ENCODE results near the gene SMIM9.
"Not testable (repeated sequence)": the region's sequence is repeated elsewhere in the genome, so short reads cannot be mapped to it uniquely, and the experiment has no call there.

SMIM9 gene

GRCh38 chrX:154829134-154829533, 5.3 kb downstream of the SMIM9 start:
- H3K9ac ChIP-seq (ENCODE audit: low read length in 5 of 5), result no peak overlapping the region
- H3K4me1 ChIP-seq (ENCODE audit: control insufficient read depth in 5 of 5, insufficient read depth in 5 of 5, low read length in 5 of 5), result no peaks in the 10 kb centered on the region
- H3K27me3 ChIP-seq (ENCODE audit: control insufficient read depth in 5 of 5, insufficient read depth in 4 of 5, low read length in 5 of 5), result no peaks in the 10 kb centered on the region
- no peaks in the 10 kb centered on the region for H3K9me3 ChIP-seq (ENCODE audit: control insufficient read depth in 5 of 5, low read length in 5 of 5)
- no peak overlapping the region for H3K27ac ChIP-seq (ENCODE audit: low read depth, low read length)
- peaks cover 0 to 3% (median 0%) of the 10 kb centered on the region in 5 donors for H3K36me3 ChIP-seq (ENCODE audit: control insufficient read depth in 5 of 5, insufficient read depth in 5 of 5, low read length in 5 of 5)
- no peak overlapping the region for H3K4me3 ChIP-seq (ENCODE audit: low read depth in 1 of 5, low read length in 5 of 5)

DNA sequence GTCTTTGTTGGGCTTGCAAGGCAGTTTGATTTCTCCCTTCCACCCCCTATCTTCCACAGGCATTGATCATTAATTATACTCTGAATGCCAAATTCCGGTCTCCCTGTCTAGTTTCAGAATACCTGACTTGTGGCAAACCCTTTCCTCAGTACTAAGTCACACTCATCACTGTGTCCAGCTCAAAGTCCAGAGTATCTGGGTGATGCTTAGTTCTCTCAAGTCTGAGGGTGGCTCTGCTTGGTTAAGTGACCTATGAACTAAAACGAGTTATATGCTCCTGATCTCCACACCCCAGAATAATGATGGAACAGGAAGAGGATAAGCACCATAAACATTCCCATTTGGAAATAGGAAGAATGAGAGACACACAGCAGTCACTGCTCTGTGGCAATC, 6.5 kb downstream of the SMIM9 start:
- H3K9ac ChIP-seq (ENCODE audit: low read length in 5 of 5), result no peak overlapping the region
- no peaks in the 10 kb centered on the region for H3K4me1 ChIP-seq (ENCODE audit: control insufficient read depth in 5 of 5, insufficient read depth in 5 of 5, low read length in 5 of 5)
- no peak overlapping the region for H3K4me3 ChIP-seq (ENCODE audit: low read depth in 1 of 5, low read length in 5 of 5)
- H3K27ac ChIP-seq (ENCODE audit: low read depth, low read length), result no peak overlapping the region
- peaks cover 0 to 3% (median 0%) of the 10 kb centered on the region in 5 donors for H3K36me3 ChIP-seq (ENCODE audit: control insufficient read depth in 5 of 5, insufficient read depth in 5 of 5, low read length in 5 of 5)
- H3K27me3 ChIP-seq (ENCODE audit: control insufficient read depth in 5 of 5, insufficient read depth in 4 of 5, low read length in 5 of 5), result no peaks in the 10 kb centered on the region
- H3K9me3 ChIP-seq (ENCODE audit: control insufficient read depth in 5 of 5, low read length in 5 of 5), result no peaks in the 10 kb centered on the region

GRCh38 chrX:154827194-154828015, 7.1 kb downstream of the SMIM9 start:
- Histone ChIP-seq H3K4me1 (ENCODE audit: control insufficient read depth in 5 of 5, insufficient read depth in 5 of 5, low read length in 5 of 5) (no peaks in the 10 kb centered on the region), H3K27me3 (ENCODE audit: control insufficient read depth in 5 of 5, insufficient read depth in 4 of 5, low read length in 5 of 5) (no peaks in the 10 kb centered on the region), H3K36me3 (ENCODE audit: control insufficient read depth in 5 of 5, insufficient read depth in 5 of 5, low read length in 5 of 5) (peaks cover 0 to 3% (median 0%) of the 10 kb centered on the region in 5 donors), H3K27ac (ENCODE audit: low read depth, low read length) (no peak overlapping the region), H3K9ac (ENCODE audit: low read length in 5 of 5) (no peak overlapping the region), H3K4me3 (ENCODE audit: low read depth in 1 of 5, low read length in 5 of 5) (no peak overlapping the region), H3K9me3 (ENCODE audit: control insufficient read depth in 5 of 5, low read length in 5 of 5) (no peaks in the 10 kb centered on the region)

DNA sequence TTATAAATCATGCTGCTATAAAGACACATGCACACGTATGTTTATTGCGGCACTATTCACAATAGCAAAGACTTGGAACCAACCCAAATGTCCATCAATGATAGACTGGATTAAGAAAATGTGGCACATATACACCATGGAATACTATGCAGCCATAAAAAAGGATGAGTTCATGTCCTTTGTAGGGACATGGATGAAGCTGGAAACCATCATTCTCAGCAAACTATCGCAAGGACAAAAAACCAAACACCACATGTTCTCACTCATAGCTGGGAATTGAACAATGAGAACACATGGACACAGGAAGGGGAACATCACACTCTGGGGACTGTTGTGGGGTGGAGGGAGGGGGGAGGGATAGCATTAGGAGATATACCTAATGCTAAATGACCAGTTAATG, 8.9 kb downstream of the SMIM9 start:
- H3K9ac ChIP-seq (ENCODE audit: low read length in 5 of 5); H3K27me3 ChIP-seq (ENCODE audit: control insufficient read depth in 5 of 5, insufficient read depth in 4 of 5, low read length in 5 of 5); H3K4me3 ChIP-seq (ENCODE audit: low read depth in 1 of 5, low read length in 5 of 5); H3K9me3 ChIP-seq (ENCODE audit: control insufficient read depth in 5 of 5, low read length in 5 of 5); H3K4me1 ChIP-seq (ENCODE audit: control insufficient read depth in 5 of 5, insufficient read depth in 5 of 5, low read length in 5 of 5); H3K27ac ChIP-seq (ENCODE audit: low read depth, low read length); H3K36me3 ChIP-seq (ENCODE audit: control insufficient read depth in 5 of 5, insufficient read depth in 5 of 5, low read length in 5 of 5): not testable (repeated sequence)

DNA sequence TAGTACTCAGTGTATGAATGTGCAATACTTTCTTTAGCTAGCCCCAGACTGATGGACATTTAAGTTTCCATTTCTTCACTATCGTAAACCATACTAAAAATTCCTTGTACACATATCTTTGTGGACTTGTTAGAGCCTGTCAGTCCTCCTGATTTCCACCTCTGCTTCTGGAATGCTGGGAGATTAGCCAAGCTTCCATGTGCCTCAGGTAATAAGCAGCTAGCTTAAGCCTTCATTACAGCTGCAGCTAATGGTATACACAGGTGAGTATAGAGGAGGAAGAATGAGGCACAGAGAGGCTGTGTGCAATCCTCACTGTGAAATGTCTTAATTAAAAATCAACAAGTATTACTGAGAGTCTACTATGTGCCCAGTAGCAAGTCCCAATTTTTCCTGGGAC, 9.8 kb downstream of the SMIM9 start:
- peaks cover 0 to 3% (median 0%) of the 10 kb centered on the region in 5 donors for H3K36me3 ChIP-seq (ENCODE audit: control insufficient read depth in 5 of 5, insufficient read depth in 5 of 5, low read length in 5 of 5)
- no peaks in the 10 kb centered on the region for H3K9me3 ChIP-seq (ENCODE audit: control insufficient read depth in 5 of 5, low read length in 5 of 5)
- H3K4me3 ChIP-seq (ENCODE audit: low read depth in 1 of 5, low read length in 5 of 5), result no peak overlapping the region
- no peaks in the 10 kb centered on the region for H3K27me3 ChIP-seq (ENCODE audit: control insufficient read depth in 5 of 5, insufficient read depth in 4 of 5, low read length in 5 of 5)
- H3K4me1 ChIP-seq (ENCODE audit: control insufficient read depth in 5 of 5, insufficient read depth in 5 of 5, low read length in 5 of 5), result no peaks in the 10 kb centered on the region
- no peak overlapping the region for H3K9ac ChIP-seq (ENCODE audit: low read length in 5 of 5)
- H3K27ac ChIP-seq (ENCODE audit: low read depth, low read length), result no peak overlapping the region

DNA sequence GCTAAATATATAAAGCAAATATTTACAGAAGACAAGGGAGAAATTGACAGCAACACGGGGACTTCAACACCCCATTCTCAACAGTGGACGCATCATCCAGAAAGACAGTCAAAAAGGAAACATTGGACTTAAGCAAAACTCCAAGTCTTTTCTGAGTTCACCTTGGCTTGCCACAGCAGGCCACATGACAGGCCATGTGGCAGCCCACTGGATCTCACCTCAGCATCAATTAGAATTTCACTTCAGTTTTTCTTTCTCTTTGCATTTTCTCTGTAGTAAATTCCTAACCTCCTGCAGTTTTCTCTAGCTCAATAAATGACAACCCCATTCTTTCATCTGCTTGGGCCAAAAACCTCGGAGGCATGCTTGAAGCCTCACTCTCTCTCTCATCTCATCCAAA, 12.4 kb downstream of the SMIM9 start:
- H3K36me3 ChIP-seq (ENCODE audit: control insufficient read depth in 5 of 5, insufficient read depth in 5 of 5, low read length in 5 of 5), result peaks cover 0 to 3% (median 0%) of the 10 kb centered on the region in 5 donors
- H3K4me3 ChIP-seq (ENCODE audit: low read depth in 1 of 5, low read length in 5 of 5), result no peak overlapping the region
- no peak overlapping the region for H3K9ac ChIP-seq (ENCODE audit: low read length in 5 of 5)
- no peak overlapping the region for H3K27ac ChIP-seq (ENCODE audit: low read depth, low read length)
- H3K27me3 ChIP-seq (ENCODE audit: control insufficient read depth in 5 of 5, insufficient read depth in 4 of 5, low read length in 5 of 5), result peaks cover 0 to 4% (median 0%) of the 10 kb centered on the region in 5 donors
- H3K4me1 ChIP-seq (ENCODE audit: control insufficient read depth in 5 of 5, insufficient read depth in 5 of 5, low read length in 5 of 5), result no peaks in the 10 kb centered on the region
- no peaks in the 10 kb centered on the region for H3K9me3 ChIP-seq (ENCODE audit: control insufficient read depth in 5 of 5, low read length in 5 of 5)

DNA sequence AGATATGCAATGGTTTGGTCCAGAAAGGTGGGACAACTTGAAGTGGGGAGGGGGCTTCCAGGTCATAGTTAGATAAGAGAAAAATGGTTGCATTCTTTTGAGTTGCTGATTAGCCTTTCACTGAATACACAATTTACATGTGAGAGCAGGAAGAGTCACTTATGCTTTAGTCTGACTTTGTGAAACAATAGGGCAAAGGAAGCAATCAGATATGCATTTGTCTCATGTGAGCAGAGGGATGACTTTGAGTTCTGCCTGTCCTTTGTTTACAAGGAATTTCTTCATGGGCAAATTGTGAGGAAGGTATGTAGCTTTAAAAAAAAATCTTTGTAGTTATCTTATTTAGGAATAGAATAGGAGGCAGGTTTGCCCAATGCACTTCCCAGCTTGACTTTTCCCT, 12.9 kb downstream of the SMIM9 start:
- no peak overlapping the region for H3K4me3 ChIP-seq (ENCODE audit: low read depth in 1 of 5, low read length in 5 of 5)
- H3K9me3 ChIP-seq (ENCODE audit: control insufficient read depth in 5 of 5, low read length in 5 of 5), result no peaks in the 10 kb centered on the region
- H3K36me3 ChIP-seq (ENCODE audit: control insufficient read depth in 5 of 5, insufficient read depth in 5 of 5, low read length in 5 of 5), result no peaks in the 10 kb centered on the region
- H3K4me1 ChIP-seq (ENCODE audit: control insufficient read depth in 5 of 5, insufficient read depth in 5 of 5, low read length in 5 of 5), result no peaks in the 10 kb centered on the region
- H3K9ac ChIP-seq (ENCODE audit: low read length in 5 of 5), result no peak overlapping the region
- peaks cover 0 to 4% (median 0%) of the 10 kb centered on the region in 5 donors for H3K27me3 ChIP-seq (ENCODE audit: control insufficient read depth in 5 of 5, insufficient read depth in 4 of 5, low read length in 5 of 5)
- no peak overlapping the region for H3K27ac ChIP-seq (ENCODE audit: low read depth, low read length)

DNA sequence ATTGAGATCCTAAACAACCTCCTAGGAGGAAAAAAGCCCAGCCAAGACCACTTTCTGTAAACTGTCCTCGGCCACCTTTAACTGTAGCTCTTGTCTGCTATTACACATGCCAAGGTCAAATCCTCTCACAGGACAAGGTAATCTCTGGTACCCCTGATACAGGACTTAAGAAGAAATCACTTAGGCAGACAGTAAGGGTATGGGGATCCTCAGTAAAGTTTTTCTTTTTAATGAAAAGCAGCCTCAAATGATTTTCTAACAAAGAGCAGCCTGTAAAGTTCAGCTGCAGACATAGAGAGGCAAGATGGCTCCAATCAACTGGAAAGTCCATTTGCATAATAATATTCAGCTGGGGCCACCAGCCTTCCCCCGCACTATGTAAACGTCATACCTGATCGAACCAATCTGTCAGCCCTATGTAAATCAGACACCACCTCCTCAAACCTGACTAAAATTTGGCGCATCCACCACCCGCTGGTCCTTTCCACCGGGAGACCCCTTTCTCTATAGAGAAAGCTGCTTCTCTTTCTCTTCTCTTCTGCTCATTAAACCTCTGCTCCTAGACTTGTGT, 14.6 kb downstream of the SMIM9 start:
- Histone ChIP-seq H3K27ac (ENCODE audit: low read depth, low read length) (no peak overlapping the region), H3K27me3 (ENCODE audit: control insufficient read depth in 5 of 5, insufficient read depth in 4 of 5, low read length in 5 of 5) (peaks cover 0 to 4% (median 0%) of the 10 kb centered on the region in 5 donors), H3K9ac (ENCODE audit: low read length in 5 of 5) (no peak overlapping the region), H3K9me3 (ENCODE audit: control insufficient read depth in 5 of 5, low read length in 5 of 5) (no peaks in the 10 kb centered on the region), H3K36me3 (ENCODE audit: control insufficient read depth in 5 of 5, insufficient read depth in 5 of 5, low read length in 5 of 5) (no peaks in the 10 kb centered on the region), H3K4me3 (ENCODE audit: low read depth in 1 of 5, low read length in 5 of 5) (no peak overlapping the region), H3K4me1 (ENCODE audit: control insufficient read depth in 5 of 5, insufficient read depth in 5 of 5, low read length in 5 of 5) (no peaks in the 10 kb centered on the region)

DNA sequence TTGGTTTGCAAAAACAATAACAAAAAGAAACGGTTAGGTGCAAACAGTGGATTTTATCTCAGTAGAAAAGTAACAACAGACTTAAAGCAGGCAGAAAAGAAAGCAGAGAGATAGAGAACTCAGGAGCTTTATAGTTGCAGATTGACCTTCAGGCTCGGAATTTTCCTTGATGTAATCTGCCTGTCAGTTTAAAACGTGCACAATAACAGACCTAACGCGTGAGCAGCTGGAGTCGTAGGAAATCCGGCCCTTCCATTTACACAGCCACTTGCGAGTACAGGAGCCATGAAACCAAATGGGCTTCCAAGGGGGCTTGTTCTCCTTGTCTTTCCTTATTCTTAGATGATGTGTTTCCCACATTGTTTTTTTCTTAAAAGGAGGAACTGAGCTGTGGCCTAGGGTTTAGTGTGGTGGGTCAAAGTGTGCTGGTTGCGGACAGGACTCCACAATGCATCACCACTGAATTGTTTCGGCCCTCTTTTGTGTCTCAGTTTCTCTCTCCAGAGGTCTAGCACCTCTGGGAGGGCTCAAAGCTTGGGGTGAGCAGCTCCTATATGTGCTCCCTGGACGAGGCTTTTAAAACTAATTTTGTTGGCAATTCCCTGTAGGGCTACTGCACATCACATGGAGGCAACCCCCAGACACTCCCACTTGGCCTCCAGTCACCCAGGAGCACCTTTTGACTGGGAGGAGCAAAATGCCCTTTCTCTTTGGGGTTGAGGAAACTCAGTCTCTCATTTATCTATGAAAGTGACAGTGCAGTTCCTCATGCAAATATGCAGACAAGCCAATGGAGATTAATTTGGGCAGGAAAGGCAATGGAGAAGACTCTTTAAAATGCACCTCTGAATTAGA, 15.3 kb downstream of the SMIM9 start:
- Histone ChIP-seq H3K9me3 (ENCODE audit: control insufficient read depth in 5 of 5, low read length in 5 of 5) (no peaks in the 10 kb centered on the region), H3K9ac (ENCODE audit: low read length in 5 of 5) (no peak overlapping the region), H3K4me3 (ENCODE audit: low read depth in 1 of 5, low read length in 5 of 5) (no peak overlapping the region), H3K36me3 (ENCODE audit: control insufficient read depth in 5 of 5, insufficient read depth in 5 of 5, low read length in 5 of 5) (no peaks in the 10 kb centered on the region), H3K27me3 (ENCODE audit: control insufficient read depth in 5 of 5, insufficient read depth in 4 of 5, low read length in 5 of 5) (peaks cover 0 to 4% (median 0%) of the 10 kb centered on the region in 5 donors), H3K27ac (ENCODE audit: low read depth, low read length) (no peak overlapping the region), H3K4me1 (ENCODE audit: control insufficient read depth in 5 of 5, insufficient read depth in 5 of 5, low read length in 5 of 5) (no peaks in the 10 kb centered on the region)

DNA sequence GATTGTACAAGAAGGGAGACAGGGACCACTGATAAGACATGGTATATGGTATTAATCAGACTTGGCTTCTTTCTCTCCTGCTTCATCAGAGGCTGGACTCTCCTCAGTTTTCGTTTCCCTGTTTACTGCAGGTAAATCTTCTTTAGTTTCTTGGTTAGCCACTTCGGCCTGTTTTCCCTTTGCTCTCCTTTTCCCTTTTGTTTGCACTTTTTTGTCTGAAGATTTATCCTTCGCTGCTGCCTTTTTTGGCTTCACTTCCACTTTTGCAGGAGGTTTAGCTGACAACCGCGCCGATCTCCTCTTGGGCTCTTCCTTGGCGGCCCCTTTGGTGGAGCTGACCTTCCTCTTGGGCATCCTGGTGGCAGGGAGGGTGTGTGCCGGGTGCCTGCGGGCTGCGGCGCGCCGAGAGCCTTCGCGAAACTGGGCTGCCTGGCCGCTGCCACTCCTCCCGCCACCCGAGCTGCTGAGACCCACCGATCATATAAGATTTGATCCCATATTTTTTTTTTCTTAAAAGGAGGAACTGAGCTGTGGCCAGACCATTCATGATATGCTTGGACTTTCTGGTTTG, 17.3 kb downstream of the SMIM9 start:
- H3K27ac ChIP-seq (ENCODE audit: low read depth, low read length); H3K36me3 ChIP-seq (ENCODE audit: control insufficient read depth in 5 of 5, insufficient read depth in 5 of 5, low read length in 5 of 5); H3K9ac ChIP-seq (ENCODE audit: low read length in 5 of 5); H3K9me3 ChIP-seq (ENCODE audit: control insufficient read depth in 5 of 5, low read length in 5 of 5); H3K4me3 ChIP-seq (ENCODE audit: low read depth in 1 of 5, low read length in 5 of 5); H3K4me1 ChIP-seq (ENCODE audit: control insufficient read depth in 5 of 5, insufficient read depth in 5 of 5, low read length in 5 of 5); H3K27me3 ChIP-seq (ENCODE audit: control insufficient read depth in 5 of 5, insufficient read depth in 4 of 5, low read length in 5 of 5): not testable (repeated sequence)
